ENCODE measurements around the gene PLCB1.

GRCh38 chr20:8220716-8221115 lies 88.7 kb downstream of the PLCB1 start:
- TF ChIP-seq, protein P1, sequence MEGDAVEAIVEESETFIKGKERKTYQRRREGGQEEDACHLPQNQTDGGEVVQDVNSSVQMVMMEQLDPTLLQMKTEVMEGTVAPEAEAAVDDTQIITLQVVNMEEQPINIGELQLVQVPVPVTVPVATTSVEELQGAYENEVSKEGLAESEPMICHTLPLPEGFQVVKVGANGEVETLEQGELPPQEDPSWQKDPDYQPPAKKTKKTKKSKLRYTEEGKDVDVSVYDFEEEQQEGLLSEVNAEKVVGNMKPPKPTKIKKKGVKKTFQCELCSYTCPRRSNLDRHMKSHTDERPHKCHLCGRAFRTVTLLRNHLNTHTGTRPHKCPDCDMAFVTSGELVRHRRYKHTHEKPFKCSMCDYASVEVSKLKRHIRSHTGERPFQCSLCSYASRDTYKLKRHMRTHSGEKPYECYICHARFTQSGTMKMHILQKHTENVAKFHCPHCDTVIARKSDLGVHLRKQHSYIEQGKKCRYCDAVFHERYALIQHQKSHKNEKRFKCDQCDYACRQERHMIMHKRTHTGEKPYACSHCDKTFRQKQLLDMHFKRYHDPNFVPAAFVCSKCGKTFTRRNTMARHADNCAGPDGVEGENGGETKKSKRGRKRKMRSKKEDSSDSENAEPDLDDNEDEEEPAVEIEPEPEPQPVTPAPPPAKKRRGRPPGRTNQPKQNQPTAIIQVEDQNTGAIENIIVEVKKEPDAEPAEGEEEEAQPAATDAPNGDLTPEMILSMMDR (conservative IDR thresholded peaks at IDR 0.05), result no peak
- no peak for TF ChIP-seq ZFX (IDR thresholded peaks at IDR 0.05)
